EL (cell line): Measurements from ENCODE around the gene SRGAP3.

Experiments used
- DNase-seq: peaks from one replicate; pipeline ENCODE4 v3.0.0-alpha.2; 2016

The SRGAP3 gene

DNA sequence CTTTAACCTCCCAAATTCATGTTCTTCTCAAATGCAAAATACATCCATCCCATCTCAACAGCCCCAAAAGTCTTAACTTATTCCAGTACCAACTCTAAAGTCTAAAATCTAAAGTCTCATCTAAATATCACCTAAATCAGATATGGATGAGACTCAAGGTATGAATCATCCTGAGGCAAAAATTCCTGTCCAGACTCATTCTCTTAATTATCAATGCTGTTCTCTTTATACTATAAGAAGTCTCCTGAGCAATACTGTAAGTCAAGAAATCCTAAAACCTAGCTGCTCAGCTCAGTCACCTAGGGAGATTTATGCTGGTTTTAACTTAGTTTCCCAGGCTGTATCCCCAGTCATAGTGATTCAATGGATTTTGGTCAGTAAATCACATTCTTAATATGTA is 297.3 kb downstream of the SRGAP3 start:
- peak; percentile 19 for DNase-seq

DNA sequence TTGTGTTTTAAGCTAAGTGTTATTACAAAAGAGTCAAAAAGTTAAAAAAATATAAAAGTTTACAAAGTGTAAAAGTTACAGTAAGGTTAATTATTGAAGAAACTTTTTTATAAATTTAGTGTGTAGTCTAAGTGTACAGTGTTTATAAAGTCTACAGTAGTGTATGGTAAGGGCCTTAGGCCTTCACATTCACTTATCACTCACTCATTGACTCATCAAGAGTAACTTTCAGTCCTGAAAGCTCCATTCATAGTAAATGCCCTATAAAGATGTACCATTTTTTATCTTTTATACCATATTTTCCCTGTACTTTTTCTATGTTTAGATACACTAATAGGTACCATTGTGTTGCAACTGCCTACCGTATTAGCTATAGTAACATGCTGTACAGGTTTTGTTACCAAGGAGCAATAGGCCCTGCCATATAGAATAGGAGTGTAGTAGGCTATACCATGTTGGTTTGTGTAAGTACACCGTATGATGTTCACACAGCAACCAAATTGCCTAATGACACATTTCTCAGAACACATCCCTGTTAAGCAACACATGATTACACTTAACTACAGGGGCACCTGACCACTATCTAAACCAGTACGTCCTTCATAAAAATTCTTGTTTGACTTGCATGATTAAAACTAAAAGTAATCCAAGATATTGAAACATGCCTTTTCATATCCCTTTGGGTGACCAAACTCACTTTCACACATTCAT is 303.4 kb downstream of the SRGAP3 start:
- no peak for DNase-seq

DNA sequence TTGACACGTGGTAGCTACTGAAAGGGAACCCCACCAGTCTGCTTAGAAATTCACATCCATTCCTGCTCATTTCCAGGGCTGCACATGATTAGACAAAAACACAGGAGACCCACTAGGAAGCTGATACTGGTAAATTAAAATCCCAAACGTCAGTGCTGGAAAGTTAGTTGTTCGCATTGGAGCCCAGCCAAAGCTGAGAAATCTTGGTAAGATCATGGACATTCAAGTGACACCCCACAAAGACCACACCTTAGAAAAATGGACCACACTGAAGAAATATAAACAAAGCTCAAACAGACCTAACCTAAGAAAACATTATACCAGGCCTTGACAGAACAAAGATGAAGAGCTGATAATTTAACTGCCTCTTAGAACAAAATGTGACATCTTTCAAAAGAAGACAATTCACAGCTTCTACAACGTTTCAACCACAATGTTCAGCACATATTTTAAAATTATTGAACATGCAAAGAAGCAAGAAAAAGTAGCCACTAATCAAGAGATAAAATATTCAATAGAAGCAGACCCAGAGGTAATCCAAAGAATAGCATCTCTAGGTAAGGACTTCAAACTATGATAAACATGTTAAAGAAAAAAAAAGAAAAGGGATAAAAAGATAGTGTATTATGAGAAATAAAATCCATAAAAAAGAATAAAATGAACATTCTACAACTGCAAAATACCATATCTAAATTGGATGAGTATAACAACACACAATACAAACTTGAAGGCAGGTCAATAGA is 306.5 kb downstream of the SRGAP3 start:
- no peak for DNase-seq

DNA sequence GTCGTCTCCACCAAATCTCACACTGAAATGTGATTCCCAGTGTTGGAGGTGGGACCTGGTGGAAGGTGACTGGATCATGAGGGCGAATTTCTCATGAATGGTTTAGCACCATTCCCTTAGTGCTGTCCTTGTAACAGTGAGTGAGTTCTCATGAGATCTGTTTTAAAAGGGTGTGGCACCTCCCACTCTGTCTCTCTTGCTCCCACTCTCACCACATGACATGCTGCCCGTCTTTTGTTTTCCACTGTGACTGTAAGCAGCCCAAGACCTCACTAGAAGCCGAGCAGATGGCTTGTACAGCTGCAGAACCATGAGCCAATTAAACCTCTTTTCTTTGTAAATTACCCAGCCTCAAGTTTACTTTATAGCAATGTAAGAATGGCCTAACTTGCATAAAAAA is 307.3 kb downstream of the SRGAP3 start:
- no peak for DNase-seq

DNA sequence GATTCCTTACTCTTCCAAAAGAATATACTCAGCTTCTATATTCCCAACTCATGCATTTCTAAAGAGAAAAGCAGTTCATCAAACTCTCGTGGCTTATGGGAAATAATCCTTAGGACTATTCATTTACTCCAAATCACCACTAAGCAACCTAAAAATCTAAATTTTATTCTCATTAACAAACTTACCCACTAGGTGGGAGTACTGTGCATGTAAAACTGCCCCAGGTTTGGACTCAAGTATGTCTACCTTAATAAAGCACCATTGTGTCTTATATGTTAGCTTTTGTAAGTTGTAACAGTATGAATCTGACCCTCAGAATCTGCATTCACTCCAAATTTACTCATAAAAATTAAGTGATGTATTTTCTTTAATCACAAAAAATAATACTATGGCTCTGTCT is 311.4 kb downstream of the SRGAP3 start:
- peak; percentile 61 for DNase-seq

DNA sequence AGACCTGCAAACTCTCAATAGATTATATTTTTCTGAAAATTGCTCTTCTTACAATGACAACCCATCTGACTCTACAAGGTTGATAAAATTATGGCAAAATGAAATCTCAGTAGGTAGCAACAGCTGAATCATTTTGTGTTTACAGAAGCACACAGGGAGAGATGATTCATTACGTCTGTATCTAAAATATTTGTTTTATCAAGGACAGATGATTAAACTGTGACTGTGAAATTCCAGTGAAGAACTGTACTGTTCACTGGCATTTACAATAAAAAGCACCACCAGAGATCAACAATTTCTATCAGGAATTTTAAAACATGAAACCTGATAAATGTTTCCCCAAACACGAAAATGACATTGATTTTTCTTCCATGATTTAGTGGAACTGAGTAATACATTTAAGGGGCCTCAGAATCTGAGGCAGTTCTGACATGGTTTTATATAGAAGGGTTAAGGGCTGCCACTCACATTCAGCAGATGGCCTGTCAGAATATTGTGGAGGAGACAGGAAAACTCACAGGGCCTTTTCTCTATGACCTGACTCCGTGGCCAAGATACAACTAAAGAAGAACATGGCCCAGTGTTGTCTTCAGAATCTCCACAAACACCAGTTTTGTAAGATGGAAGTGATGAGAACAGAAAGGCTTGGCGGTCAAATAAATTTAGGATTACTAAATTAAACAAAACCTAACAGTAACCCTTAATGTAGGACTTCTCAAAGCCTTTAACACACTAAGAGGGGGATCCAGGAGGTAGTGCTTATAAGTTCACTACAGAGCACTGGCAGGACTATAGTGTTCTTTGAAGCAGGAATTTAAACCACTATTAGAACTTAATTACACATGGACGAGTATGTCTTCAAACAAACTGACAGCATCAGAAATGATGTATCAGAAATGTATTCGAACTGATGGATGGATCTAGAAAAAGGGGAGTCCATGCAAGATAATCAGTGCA is 312.1 kb downstream of the SRGAP3 start:
- DNase-seq = peak; percentile 88

DNA sequence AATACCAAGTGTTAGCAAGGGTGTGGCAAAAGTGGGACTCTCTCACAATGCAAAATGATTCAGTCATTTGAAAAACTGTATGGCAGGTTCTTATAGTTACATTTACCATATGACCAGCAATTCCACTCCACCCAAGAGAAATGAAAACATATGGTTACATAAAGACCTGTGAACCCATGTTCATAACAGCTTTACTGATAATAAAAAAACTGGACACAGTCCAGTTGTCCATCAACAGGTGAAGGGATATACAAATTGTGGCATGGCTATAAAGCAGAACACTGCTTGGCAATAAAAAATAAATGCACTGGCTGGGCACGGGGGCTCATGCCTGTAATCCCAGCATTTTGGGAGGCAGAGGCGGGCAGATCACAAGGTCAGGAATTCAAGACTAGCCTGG is 316.9 kb downstream of the SRGAP3 start:
- no peak for DNase-seq

DNA sequence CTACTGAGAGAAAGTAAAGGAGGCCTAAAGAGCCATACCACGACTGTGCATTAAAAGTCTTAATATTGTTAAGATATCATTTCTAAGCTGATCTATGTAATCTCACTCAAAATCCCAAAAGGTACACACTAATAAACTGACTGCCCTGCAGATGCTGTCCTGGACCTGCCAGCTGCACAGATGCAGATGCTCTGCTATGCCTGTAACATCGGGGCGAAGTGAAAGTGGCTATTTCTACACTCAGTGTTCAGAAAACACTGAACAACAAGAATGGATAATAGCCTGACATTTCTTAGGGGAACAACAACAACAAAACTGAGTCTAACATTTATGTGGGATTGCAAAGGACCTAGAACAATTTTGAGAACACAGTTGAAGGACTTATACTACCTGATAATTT is 318.1 kb downstream of the SRGAP3 start:
- DNase-seq = peak; percentile 8
